Skeletal muscle satellite cell (primary cell): ENCODE measurements around the gene REST.
"Not testable (repeated sequence)": the region's sequence is repeated elsewhere in the genome, so short reads cannot be mapped to it uniquely, and the experiment has no call there.

Source experiments
- H3K27me3 ChIP-seq: 2 replicates; pipeline ENCODE4 v1.7.0; 2013; ENCODE audit warnings: low read length; ENCODE audit not compliant: control insufficient read depth, insufficient read depth
- H3K36me3 ChIP-seq: 2 replicates; pipeline ENCODE4 v1.7.0; 2013; ENCODE audit warnings: mild to moderate bottlenecking, control low read depth, low read length; ENCODE audit not compliant: insufficient read depth
- H3K4me1 ChIP-seq: 2 replicates; pipeline ENCODE4 v1.7.0; 2013; ENCODE audit warnings: low read length; ENCODE audit not compliant: control insufficient read depth, insufficient read depth
- H3K4me2 ChIP-seq: 2 replicates; pipeline ENCODE4 v1.7.0; 2013; ENCODE audit warnings: mild to moderate bottlenecking, low read length
- H3K4me3 ChIP-seq: 2 replicates; pipeline ENCODE4 v1.7.0; 2013; ENCODE audit warnings: low read length
- H3K9ac ChIP-seq: 2 replicates; pipeline ENCODE4 v1.7.0; 2013; ENCODE audit warnings: mild to moderate bottlenecking, low read depth, low read length, moderate library complexity
- H3K9me3 ChIP-seq: replicated peaks from 2 replicates; pipeline ENCODE4 v1.7.0; 2013; ENCODE audit warnings: mild to moderate bottlenecking, control low read depth, low read length

REST gene

DNA sequence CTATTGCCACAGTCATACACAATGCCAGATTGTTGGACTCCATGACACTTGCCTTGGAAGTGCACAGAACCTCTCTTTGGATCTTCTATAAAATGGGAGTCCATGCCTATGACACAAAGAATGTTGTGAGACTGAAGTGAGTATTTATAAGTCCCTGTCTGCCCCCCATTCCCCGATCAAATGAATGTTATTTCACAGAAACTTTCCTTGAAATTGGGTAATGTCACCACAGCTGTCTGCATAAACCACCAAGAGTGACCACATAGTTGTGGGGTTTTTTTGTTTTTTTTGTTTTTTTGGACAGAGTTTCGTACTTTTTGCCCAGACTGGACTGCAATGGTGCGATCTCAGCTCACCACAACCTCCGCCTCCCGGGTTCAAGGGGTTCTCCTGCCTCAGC lies 27.1 kb upstream of the REST start:
- H3K36me3 ChIP-seq: no peaks in the 10 kb centered on the region
- no peak overlapping the region for H3K4me2 ChIP-seq
- H3K27me3 ChIP-seq: no peaks in the 10 kb centered on the region
- H3K9me3 ChIP-seq: no peaks in the 10 kb centered on the region
- H3K4me1 ChIP-seq: no peaks in the 10 kb centered on the region
- no peak overlapping the region for H3K9ac ChIP-seq
- H3K4me3 ChIP-seq: no peak overlapping the region

GRCh38 chr4:56884511-56884910 lies 23.2 kb upstream of the REST start:
- H3K4me3 ChIP-seq, H3K36me3 ChIP-seq: not testable (repeated sequence)

GRCh38 chr4:56892691-56893090 lies 15.0 kb upstream of the REST start:
- no peak overlapping the region for H3K4me3 ChIP-seq
- H3K9me3 ChIP-seq: no peaks in the 10 kb centered on the region
- H3K27me3 ChIP-seq: peaks cover 3% of the 10 kb centered on the region
- H3K36me3 ChIP-seq: no peaks in the 10 kb centered on the region
- H3K9ac ChIP-seq: no peak overlapping the region
- H3K4me2 ChIP-seq: no peak overlapping the region
- H3K4me1 ChIP-seq: no peaks in the 10 kb centered on the region

More at GRCh38 chr4:56884511-56884910, 23.2 kb upstream of the REST start:
- not testable (repeated sequence) for H3K4me2 ChIP-seq, H3K9me3 ChIP-seq, H3K9ac ChIP-seq, H3K27me3 ChIP-seq, H3K4me1 ChIP-seq

DNA sequence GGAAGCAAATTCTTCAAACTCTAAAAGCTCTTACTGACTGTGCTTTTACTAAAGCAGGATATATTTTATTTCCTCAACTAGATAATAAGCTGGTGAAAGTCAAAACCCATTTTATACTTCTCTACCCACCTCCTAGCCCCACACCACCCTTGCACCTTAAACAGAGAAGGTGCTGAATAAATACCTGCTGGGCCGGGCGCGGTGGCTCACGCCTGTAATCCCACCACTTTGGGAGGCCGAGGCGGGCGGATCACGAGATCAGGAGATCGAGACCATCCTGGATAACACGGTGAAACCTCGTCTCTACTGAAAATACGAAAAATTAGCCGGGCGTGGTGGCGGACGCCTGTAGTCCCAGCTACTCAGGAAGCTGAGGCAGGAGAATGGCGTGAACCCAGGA lies 9.9 kb upstream of the REST start:
- H3K27me3 ChIP-seq, H3K4me3 ChIP-seq, H3K36me3 ChIP-seq, H3K9ac ChIP-seq, H3K4me1 ChIP-seq, H3K4me2 ChIP-seq, H3K9me3 ChIP-seq: not testable (repeated sequence)

DNA sequence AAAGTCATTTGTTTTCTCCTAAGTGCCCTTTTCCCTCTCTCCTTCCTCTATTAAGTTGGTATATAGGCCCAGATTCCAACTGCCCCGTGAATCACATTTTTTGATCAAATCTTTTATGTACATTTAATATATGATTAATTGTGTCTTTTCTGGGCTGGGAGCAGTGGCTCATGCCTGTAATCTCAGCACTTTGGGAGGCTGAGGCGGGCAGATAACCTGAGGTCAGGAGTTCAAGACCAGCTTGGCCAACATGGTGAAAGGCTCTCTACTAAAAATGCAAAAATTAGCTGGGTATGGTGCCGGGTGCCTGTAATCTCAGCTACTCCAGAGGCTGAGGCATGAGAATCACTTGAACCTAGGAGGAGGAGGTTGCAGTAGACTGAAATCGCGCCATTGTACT lies 7.5 kb upstream of the REST start:
- not testable (repeated sequence) for H3K4me2 ChIP-seq, H3K27me3 ChIP-seq, H3K9ac ChIP-seq, H3K4me1 ChIP-seq, H3K4me3 ChIP-seq, H3K36me3 ChIP-seq, H3K9me3 ChIP-seq

GRCh38 chr4:56902703-56903102 lies 5.0 kb upstream of the REST start:
- Histone ChIP-seq H3K36me3 (no peaks in the 10 kb centered on the region), H3K4me2 (no peak overlapping the region), H3K9me3 (no peaks in the 10 kb centered on the region), H3K4me1 (no peaks in the 10 kb centered on the region), H3K27me3 (peaks cover 14% of the 10 kb centered on the region), H3K4me3 (no peak overlapping the region), H3K9ac (no peak overlapping the region)

- Histone ChIP-seq H3K27me3 (peaks cover 14% of the 10 kb centered on the region), H3K9ac (no peak overlapping the region), H3K4me1 (peaks cover 8% of the 10 kb centered on the region), H3K36me3 (no peaks in the 10 kb centered on the region), H3K4me3 (no peak overlapping the region), H3K9me3 (no peaks in the 10 kb centered on the region), H3K4me2 (no peak overlapping the region)
These were observed 1.9 kb upstream of the REST start for GRCh38 chr4:56905796-56906195.

- Histone ChIP-seq H3K36me3 (no peaks in the 10 kb centered on the region), H3K4me1 (peaks cover 17% of the 10 kb centered on the region), H3K9me3 (no peaks in the 10 kb centered on the region), H3K9ac (peak overlapping the region; percentile 57), H3K27me3 (peaks cover 14% of the 10 kb centered on the region), H3K4me3 (peak overlapping the region; percentile 88), H3K4me2 (peak overlapping the region; percentile 87)
These were observed 959 bp upstream of the REST start for GRCh38 chr4:56906489-56907393.

DNA sequence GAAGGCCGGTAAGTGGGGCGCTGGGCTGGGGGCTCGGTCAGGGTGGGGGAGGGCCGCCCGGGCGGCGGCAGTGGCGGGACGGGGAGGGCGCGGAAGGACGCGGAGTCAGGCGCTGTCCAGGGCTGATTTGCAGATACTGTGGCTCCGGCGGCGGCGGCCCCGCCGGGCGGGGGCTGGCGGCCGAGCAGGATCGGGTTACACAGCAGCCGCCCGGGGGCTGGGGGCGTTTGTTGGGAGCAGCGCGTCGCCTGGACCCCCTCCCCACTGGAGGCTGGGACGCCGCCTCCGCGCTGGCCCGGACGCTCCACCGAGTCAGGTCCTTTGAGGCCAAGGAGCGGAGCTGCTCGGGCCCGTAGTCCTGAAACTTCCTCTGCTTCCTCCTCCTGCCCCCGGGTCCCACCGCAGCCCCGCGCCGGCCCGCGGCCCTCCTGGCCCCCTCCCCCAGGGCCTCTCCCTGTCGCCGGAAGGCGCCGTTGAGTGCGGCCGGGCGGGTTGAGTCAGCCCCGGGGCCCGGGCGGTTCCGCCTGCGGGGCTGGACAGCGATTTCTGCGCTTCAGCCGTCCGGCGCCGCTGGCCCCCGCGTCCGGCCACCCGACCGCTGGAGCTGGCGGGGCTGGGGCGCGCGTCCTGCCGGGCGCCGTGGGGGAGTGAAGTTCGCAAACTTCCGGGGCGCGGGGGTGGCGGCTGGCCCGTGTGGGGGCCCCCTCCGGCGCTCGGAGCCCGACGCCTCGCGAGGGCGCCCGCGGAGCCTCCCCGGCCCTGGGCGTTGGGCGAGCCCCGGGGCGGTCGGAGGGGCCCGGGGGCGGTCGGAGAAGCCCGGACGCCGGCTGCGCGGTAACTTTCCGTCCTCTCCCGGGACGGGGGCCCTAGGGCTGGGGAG lies 746 bp downstream of the REST start:
- peak overlapping the region; percentile 89 for H3K4me2 ChIP-seq
- H3K36me3 ChIP-seq: no peaks in the 10 kb centered on the region
- H3K4me1 ChIP-seq: peaks cover 20% of the 10 kb centered on the region
- H3K27me3 ChIP-seq: peaks cover 9% of the 10 kb centered on the region
- no peaks in the 10 kb centered on the region for H3K9me3 ChIP-seq
- H3K9ac ChIP-seq: peak overlapping the region; percentile 96
- peak overlapping the region; percentile 88 for H3K4me3 ChIP-seq

- H3K27me3 ChIP-seq: peaks cover 5% of the 10 kb centered on the region
- peak overlapping the region; percentile 88 for H3K4me3 ChIP-seq
- peak overlapping the region; percentile 89 for H3K4me2 ChIP-seq
- H3K9ac ChIP-seq: peak overlapping the region; percentile 96
- H3K36me3 ChIP-seq: no peaks in the 10 kb centered on the region
- H3K9me3 ChIP-seq: no peaks in the 10 kb centered on the region
- H3K4me1 ChIP-seq: peaks cover 20% of the 10 kb centered on the region
These were observed 1.6 kb downstream of the REST start for GRCh38 chr4:56909086-56909894.
